Esophagus muscularis mucosa (tissue), 4 donors: Measurements from ENCODE around the gene CHKA. TPM values are rescaled to one million over a fixed set of nuclear protein-coding genes. Genes with fewer than 3 reads are reported as not detected.
A peak's percentile ranks its signal among the peaks of the same experiment; 100 is the strongest.

Source experiments
- DNase-seq: peaks from one replicate; pipeline ENCODE4 v3.0.0-alpha.2; 2017; ENCODE audit errors: extremely low spot score
- H3K27ac ChIP-seq, 4 donors: fragments of 200-600 bp; sonication (generic); replicated peaks in 1 of 4; 1 replicate in 3 of 4; 2 replicates in 1 of 4; pipeline ENCODE4 v1.5.1; 2016 to 2019; ENCODE audit warnings: mild to moderate bottlenecking in 1 of 4
- H3K27me3 ChIP-seq, 4 donors: fragments of 200-600 bp; sonication (generic); one replicate each; pipeline versions ENCODE4 v1.5.1 to v1.6.0; 2016 to 2019
- H3K36me3 ChIP-seq, 4 donors: fragments of 200-600 bp; sonication (generic); one replicate each; pipeline ENCODE4 v1.5.1; 2016 to 2019
- H3K4me1 ChIP-seq, 4 donors: fragments of 200-600 bp; sonication (generic); one replicate each; pipeline ENCODE4 v1.5.1; 2016 to 2019
- H3K4me3 ChIP-seq, 4 donors: fragments of 200-600 bp; sonication (generic); 1 replicate in 2 of 4; 2 replicates in 2 of 4; pipeline ENCODE4 v1.5.1; 2016 to 2019; ENCODE audit warnings: mild to moderate bottlenecking in 4 of 4, moderate library complexity in 1 of 4
- H3K9me3 ChIP-seq, 4 donors: fragments of 200-600 bp; sonication (generic); 1 replicate in 3 of 4; 2 replicates in 1 of 4; pipeline ENCODE4 v1.5.1; 2016 to 2019
- EP300 ChIP-seq: sonication (generic); formaldehyde crosslinking; IDR thresholded peaks from one replicate; pipeline ENCODE4 v1.6.1; 2017; ENCODE audit warnings: antibody characterized with exemption
- POLR2A ChIP-seq: fragments of 450-650 bp; IDR thresholded peaks from one replicate; pipeline ENCODE4 v1.6.1; 2017; ENCODE audit warnings: antibody characterized with exemption, moderate library complexity, mild to moderate bottlenecking, low read depth
- POLR2AphosphoS5 ChIP-seq, 2 donors: sonication (generic); formaldehyde crosslinking; IDR thresholded peaks; one replicate each; pipeline ENCODE4 v1.6.1; 2017; ENCODE audit warnings: antibody characterized with exemption in 2 of 2
- WGBS: methylation state at CpG from one replicate; pipeline ENCODE4 v1.1.5; 2018; 5-methylcytosine and 5-hydroxymethylcytosine counted together
- intact Hi-C: fragments of 100-400 bp; cut with DNase I; formaldehyde crosslinking; loops from one replicate; pipeline ENCODE4 v1.15.1; 2023
- total RNA-seq, 4 donors: library from RNA; depleted of rRNA; stranded (reverse); fragments of >200 nt; gene quantifications; one replicate each; pipeline versions ENCODE4 v1.1.0 to v1.2.1, GENCODE V29; 2016
- TF ChIP-seq, protein P1 (sequence below), 3 experiments: fragments of 200-600 bp in 2 of 3; fragments of 450-650 bp in 1 of 3; sonication (generic) in 2 of 3; IDR thresholded peaks; one replicate each; pipeline ENCODE4 v1.5.1; 2017 to 2019; ENCODE audit warnings: antibody characterized with exemption in 3 of 3, mild to moderate bottlenecking in 2 of 3, moderate library complexity in 1 of 3

The CHKA gene
- total RNA-seq, 4 donors from 2014 or later, result 13.8 to 20.3 (median 18.3) TPM

DNA sequence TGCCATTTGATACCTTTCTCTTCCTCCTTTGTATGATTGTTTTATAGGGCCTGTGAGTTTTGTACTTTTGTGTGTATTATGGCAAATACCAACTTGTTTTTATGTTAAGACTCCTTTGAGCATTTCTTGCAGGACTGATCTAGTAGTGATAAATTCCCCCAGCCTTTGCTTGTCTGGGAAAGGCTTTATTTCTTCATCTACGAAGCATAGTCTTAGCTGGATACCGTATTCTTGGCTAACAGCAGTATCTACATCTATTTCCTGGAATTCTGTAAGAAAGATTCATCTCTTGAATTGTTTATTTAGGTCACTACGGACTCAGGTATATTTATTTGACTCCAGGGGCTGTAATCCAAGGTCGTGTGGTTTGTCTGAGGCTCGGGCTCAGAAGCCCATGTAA is 96.7 kb downstream of the CHKA start:
- TF ChIP-seq, protein P1, sequence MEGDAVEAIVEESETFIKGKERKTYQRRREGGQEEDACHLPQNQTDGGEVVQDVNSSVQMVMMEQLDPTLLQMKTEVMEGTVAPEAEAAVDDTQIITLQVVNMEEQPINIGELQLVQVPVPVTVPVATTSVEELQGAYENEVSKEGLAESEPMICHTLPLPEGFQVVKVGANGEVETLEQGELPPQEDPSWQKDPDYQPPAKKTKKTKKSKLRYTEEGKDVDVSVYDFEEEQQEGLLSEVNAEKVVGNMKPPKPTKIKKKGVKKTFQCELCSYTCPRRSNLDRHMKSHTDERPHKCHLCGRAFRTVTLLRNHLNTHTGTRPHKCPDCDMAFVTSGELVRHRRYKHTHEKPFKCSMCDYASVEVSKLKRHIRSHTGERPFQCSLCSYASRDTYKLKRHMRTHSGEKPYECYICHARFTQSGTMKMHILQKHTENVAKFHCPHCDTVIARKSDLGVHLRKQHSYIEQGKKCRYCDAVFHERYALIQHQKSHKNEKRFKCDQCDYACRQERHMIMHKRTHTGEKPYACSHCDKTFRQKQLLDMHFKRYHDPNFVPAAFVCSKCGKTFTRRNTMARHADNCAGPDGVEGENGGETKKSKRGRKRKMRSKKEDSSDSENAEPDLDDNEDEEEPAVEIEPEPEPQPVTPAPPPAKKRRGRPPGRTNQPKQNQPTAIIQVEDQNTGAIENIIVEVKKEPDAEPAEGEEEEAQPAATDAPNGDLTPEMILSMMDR (IDR thresholded peaks at IDR 0.05), result no peak
- TF ChIP-seq EP300 (no peak), POLR2AphosphoS5 (IDR thresholded peaks at IDR 0.05) (no peak), POLR2A (no peak)
- no peak overlapping the region for H3K27ac ChIP-seq
- H3K9me3 ChIP-seq, result peaks cover 0 to 12% (median 0%) of the 10 kb centered on the region in 4 donors
- intact Hi-C loops, result no loop called here
- peaks cover 3 to 7% (median 5%) of the 10 kb centered on the region in 4 donors for H3K4me1 ChIP-seq
- H3K36me3 ChIP-seq, result peaks cover 0 to 40% (median 11%) of the 10 kb centered on the region in 4 donors
- no peak overlapping the region for H3K4me3 ChIP-seq
- no peaks in the 10 kb centered on the region for H3K27me3 ChIP-seq
- DNase-seq, result no peak
- 84% methylated on average over 5 of the region's 5 CpGs for WGBS

DNA sequence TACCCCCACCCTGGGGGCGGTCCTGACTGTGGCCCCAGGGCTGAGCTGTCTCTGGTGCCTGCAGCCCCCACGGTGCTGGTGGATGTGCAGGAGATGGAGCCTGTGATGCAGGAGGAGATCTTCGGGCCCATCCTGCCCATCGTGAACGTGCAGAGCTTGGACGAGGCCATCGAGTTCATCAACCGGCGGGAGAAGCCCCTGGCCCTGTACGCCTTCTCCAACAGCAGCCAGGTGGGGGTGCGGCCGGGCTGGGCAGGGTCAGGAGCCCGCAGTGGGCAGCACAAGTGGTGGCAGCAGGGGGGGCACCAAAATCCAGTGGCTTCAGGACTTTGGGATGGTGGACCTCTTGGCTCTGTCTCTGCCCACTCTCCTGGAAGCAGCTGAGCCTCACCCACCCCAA is 98.7 kb downstream of the CHKA start:
- Histone ChIP-seq H3K27me3 (no peaks in the 10 kb centered on the region), H3K9me3 (peaks cover 0 to 12% (median 0%) of the 10 kb centered on the region in 4 donors), H3K36me3 (peaks cover 0 to 40% (median 11%) of the 10 kb centered on the region in 4 donors), H3K4me3 (no peak overlapping the region), H3K4me1 (peaks cover 0 to 1% (median 0%) of the 10 kb centered on the region in 4 donors), H3K27ac (no peak overlapping the region)
- intact Hi-C loops, result no loop called here
- WGBS, result no CpG with 5 or more reads among the region's 13 CpGs
- no peak for DNase-seq
- TF ChIP-seq EP300, result no peak
- TF ChIP-seq, protein P1 (IDR thresholded peaks at IDR 0.05), result no peak

GRCh38 chr11:68021167-68021787 is 99.9 kb downstream of the CHKA start:
- intact Hi-C loops, result no loop called here
- DNase-seq, result no peak
- H3K27ac ChIP-seq, result no peak overlapping the region
- peaks cover 0 to 32% (median 11%) of the 10 kb centered on the region in 4 donors for H3K36me3 ChIP-seq
- H3K27me3 ChIP-seq, result no peaks in the 10 kb centered on the region
- WGBS, result 54% methylated on average over 4 of the region's 27 CpGs
- peaks cover 0 to 12% (median 0%) of the 10 kb centered on the region in 4 donors for H3K9me3 ChIP-seq
- TF ChIP-seq POLR2AphosphoS5 (IDR thresholded peaks at IDR 0.05) (no peak), POLR2A (no peak), EP300 (no peak)
- TF ChIP-seq, protein P1 (IDR thresholded peaks at IDR 0.05), result no peak
- no peak overlapping the region for H3K4me3 ChIP-seq
- H3K4me1 ChIP-seq, result peaks cover 3 to 13% (median 9%) of the 10 kb centered on the region in 4 donors

- no peak overlapping the region for H3K27ac ChIP-seq
- peaks cover 0 to 26% (median 10%) of the 10 kb centered on the region in 4 donors for H3K36me3 ChIP-seq
- H3K9me3 ChIP-seq, result peaks cover 0 to 12% (median 0%) of the 10 kb centered on the region in 4 donors
- 71% methylated on average over 6 of the region's 11 CpGs for WGBS
- intact Hi-C loops, result no loop called here
- DNase-seq, result no peak
- no peaks in the 10 kb centered on the region for H3K27me3 ChIP-seq
- TF ChIP-seq, protein P1 (IDR thresholded peaks at IDR 0.05), result peak in 1 of 3 experiments; percentile 19
- TF ChIP-seq POLR2A, result no peak
- H3K4me1 ChIP-seq, result peaks cover 3 to 13% (median 9%) of the 10 kb centered on the region in 4 donors
- H3K4me3 ChIP-seq, result no peak overlapping the region
These were observed 100.6 kb downstream of the CHKA start for GRCh38 chr11:68020575-68020974.

GRCh38 chr11:68019486-68019885 is 101.7 kb downstream of the CHKA start:
- WGBS, result 89% methylated on average over 11 of the region's 12 CpGs
- H3K27ac ChIP-seq, result no peak overlapping the region
- intact Hi-C loops, result no loop called here

More at GRCh38 chr11:68019486-68019885, 101.7 kb downstream of the CHKA start:
- TF ChIP-seq, protein P1 (IDR thresholded peaks at IDR 0.05), result no peak
- TF ChIP-seq POLR2A, result no peak
- TF ChIP-seq POLR2AphosphoS5 (IDR thresholded peaks at IDR 0.05), result no peak
- no peak for TF ChIP-seq EP300
- Histone ChIP-seq H3K9me3 (peaks cover 0 to 6% (median 0%) of the 10 kb centered on the region in 4 donors), H3K4me1 (peaks cover 3 to 17% (median 15%) of the 10 kb centered on the region in 4 donors), H3K36me3 (peaks cover 0 to 15% (median 7%) of the 10 kb centered on the region in 4 donors), H3K4me3 (no peak overlapping the region), H3K27me3 (no peaks in the 10 kb centered on the region)
- no peak for DNase-seq
